Middle frontal gyrus (tissue), 1 donor: ENCODE data around the gene ZFP92.

Source experiments
- DNase-seq: peaks from one replicate; pipeline ENCODE4 v3.0.0-alpha.2; 2015; ENCODE audit warnings: low spot score; ENCODE audit errors: extremely low spot score

The ZFP92 gene

GRCh38 chrX:153438532-153438931 is 27.3 kb downstream of the ZFP92 start:
- DNase-seq = no peak

DNA sequence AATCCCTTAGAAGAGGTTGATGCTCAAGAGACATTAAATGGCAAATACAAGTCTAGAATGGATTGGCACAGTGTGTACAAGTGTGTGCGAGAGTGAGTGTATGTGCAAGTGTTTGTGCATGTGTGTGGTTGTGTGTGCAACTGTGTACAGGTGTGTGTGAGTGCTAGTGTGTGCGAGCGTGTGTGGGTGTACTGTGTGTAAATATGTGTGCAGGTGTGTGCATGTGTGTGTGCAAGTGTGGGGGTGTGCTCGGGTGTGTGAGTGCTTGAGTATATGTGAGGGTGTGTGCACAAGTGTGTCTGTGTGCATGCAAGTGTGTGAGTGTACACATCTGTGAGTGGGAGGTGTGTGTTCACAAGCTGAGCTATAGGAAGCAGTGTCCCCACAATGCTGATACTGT is 28.7 kb downstream of the ZFP92 start:
- DNase-seq = no peak

- no peak for DNase-seq
Observed at GRCh38 chrX:153440556-153441135, 29.4 kb downstream of the ZFP92 start.

DNA sequence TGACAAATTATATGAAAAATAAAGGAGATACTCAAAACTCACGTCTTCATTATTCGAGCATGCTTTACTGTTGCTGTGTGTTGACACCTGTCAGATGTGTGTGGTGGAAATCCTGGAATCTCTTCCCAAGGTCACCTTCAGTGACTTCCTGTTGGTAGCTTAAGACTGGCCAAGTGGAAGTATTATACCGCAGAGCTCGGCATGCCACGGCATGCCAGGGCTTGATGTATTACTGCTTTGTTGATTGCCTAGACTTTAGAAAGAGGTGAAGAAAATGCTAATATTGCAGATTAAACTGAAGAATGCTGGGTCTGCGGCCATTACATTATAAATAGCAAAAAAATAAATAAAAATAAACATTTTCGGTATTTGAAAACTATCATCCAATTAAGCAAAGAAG is 30.0 kb downstream of the ZFP92 start:
- DNase-seq = no peak

DNA sequence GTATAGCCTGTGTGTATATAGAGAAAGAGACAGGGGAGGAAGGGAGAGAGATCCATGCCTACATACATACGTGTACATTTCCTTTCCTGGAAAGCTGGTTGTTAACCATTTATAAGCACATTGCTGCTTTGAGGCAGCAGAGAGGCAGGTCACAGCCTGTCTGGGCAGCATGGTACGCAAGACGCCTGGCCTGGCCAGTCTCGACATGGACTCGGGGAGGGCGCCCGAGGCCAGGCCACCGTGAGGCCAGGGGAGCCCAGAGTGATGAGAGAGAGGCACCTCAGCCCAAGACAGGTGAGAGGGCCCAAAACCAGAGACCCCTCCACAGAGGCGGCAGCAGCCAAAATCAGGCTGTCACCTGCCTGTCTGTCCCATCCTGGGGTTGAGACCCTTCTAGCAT is 30.7 kb downstream of the ZFP92 start:
- DNase-seq = no peak

DNA sequence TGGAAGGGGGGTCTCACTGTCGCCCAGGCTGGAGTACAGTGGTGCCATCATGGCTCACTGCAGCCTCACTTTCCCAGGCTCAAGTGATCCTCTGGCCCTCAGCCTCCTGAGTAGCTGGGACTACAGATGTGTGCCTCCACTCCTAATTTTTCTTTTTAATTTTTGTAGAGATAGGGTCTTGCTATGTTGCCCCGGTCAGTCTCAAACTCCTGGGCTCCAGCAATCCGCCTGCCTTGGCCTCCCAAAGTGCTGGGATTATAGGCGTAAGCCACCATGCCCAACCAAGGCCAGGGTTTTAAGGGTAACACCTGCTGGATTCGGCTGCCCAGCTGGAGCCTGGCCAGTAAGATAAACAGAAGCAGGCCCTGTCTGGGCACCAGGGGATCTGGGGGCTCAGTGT is 31.2 kb downstream of the ZFP92 start:
- no peak for DNase-seq

DNA sequence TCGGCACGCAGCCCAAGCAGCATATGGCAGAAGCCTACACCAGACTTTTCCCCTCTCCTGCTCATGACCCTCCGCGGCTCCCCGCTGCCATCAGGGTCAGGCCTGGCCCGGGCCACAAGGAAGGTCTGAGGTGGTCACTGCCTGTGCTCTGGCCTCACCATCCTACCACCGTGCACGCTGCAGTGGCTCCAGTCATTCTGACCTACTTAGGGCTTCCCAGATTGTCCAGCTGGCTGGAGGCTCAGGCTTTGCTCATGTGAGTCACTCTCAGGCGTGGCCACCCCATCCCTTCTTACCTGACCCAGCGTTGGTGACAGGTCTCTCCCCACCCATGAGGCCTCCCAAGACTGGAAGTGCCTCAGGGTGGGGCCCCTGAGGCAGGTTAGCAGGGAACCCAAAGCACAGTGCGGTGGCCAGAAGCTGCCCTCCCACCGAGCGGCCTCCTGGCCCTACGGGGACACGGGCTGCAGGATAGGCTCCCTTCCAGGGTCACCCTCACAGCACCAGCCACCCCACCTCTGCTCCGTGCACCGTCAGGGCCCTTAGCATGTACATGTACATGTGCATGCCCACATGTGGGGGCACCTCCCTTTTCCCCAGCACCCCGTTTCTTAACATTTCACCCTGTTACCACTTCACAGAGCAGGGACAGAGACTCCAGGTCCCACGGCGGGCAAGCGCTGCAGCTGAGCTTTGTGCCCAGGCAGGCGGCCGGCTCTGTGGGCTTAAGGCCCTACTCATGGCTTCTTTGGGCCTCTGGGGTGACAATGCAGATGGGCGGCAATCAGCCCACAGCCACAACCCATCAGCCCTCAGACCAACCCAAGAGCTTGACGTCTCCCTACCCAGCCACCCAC is 32.4 kb downstream of the ZFP92 start:
- DNase-seq = no peak

- DNase-seq = no peak
Observed at GRCh38 chrX:153444333-153445011, 33.2 kb downstream of the ZFP92 start.

- no peak for DNase-seq
Observed at GRCh38 chrX:153445106-153445855, 34.0 kb downstream of the ZFP92 start.

DNA sequence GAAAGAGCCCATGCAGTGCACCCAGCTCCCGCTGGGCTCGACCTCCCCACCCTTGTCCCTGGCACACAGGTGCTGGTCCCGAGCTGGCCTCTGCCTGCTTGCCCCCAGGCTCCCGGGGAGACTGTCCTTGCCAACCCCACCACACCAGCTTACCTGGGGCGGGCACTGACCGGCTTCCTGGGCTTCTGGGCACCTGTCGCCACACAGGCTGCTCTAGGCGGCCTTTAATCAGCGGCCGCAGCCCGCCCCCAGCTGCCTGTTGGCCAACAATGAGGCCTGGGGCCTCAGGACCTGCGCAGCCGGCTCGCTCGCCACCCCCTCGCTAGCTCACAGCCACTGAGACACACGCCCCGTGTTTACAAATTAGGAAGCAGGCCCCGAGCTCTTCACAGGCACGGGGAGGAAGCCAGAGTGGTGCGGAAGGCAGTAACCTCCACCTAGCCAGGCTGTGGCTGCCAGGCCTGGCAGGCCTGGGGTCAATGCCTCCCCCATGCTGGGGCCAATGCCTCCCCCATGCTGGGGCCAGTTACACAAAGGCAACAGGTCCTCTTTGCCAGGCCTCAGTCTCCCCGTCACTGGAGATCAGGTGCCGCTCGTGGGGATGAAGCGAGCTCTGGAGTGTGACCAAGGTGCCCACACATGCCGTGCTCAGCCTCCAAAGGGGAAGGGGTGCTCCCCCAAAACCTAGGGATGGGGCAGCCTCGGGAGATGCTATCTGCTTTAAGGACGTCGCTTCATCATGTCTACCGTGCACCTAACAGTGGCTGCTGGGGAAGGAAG is 34.8 kb downstream of the ZFP92 start, which contains the start of gene TREX2:
TSS of gene TREX2 (minus strand) at position 201 of the 780 bp plus-strand sequence. CDS start 626 bp downstream, outside the sequence.
- no peak for DNase-seq

GRCh38 chrX:153446636-153446936 is 35.3 kb downstream of the ZFP92 start:
- DNase-seq = no peak

GRCh38 chrX:153446950-153447580 is 35.8 kb downstream of the ZFP92 start:
- no peak for DNase-seq

GRCh38 chrX:153447581-153447960 is 36.3 kb downstream of the ZFP92 start:
- DNase-seq = no peak

GRCh38 chrX:153448556-153449367 is 37.5 kb downstream of the ZFP92 start:
- DNase-seq = no peak

DNA sequence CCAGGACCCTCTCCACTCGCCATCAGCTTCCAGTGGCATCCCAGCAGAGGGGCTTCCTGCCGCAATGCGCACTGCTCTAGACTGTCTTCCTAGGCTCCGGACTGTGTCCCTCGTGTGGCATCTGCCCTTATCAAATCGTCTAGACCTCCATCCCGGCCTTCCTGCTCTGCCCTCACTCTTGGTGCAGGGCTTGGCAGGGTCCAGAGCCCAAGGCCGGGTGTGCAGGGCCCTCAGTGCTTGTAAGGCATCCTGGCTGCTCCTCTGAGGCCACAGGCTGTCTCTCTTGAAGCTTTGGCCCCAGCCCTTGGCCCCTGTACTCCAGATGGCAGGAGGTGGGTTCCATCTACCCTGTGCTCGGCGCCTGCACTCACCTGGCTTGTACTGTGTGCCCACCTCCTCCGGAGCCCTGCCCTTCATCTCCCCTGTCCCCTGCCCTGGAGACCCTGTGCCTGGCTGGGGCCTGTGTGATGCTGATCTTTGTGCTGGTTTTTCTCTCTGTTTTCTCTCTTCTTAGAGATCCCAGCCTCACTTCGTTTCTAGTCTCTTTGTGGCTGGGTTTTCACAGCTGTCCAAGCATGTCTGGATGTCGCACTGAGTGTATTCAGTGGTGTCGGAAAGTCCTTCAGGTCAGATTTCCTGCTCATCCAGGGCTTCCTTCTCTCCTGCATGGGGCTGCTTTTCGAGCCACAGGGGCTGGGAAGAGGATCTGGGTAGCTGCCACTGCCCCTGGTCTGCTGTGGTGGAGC is 38.3 kb downstream of the ZFP92 start:
- no peak for DNase-seq

GRCh38 chrX:153450114-153450948 is 39.1 kb downstream of the ZFP92 start:
- no peak for DNase-seq

GRCh38 chrX:153450949-153451277 is 39.6 kb downstream of the ZFP92 start:
- DNase-seq = no peak

GRCh38 chrX:153454901-153455550 is 43.8 kb downstream of the ZFP92 start:
- DNase-seq = no peak
